Measurements from ENCODE around the gene MRPL32. TPM values are rescaled to one million over a fixed set of nuclear protein-coding genes. Genes with fewer than 3 reads are reported as not detected.

Gene MRPL32
- total RNA-seq, 2 donors from 2014 or later = 47.2 to 62.3 TPM

DNA sequence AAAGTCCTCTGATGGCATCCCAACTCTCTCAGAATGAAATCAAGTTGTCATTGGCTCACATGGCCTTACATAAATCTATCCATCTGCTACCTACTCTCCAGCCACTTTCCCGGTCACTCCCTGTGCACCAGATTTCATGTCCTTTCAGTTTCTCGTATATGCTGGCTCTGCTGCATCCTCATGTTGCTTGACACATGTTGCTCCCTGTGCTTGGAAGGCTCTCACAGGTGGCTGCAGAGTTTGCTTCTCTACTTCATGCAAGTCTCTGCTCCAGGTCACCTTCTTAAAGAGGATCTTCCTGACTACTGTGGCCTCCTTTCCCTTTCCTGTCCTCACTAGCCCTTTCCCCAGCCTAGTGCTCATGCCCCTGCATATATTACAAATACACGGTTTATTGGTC lies 48.3 kb downstream of the MRPL32 start:
- no peaks in the 10 kb centered on the region for H3K27me3 ChIP-seq
- H3K36me3 ChIP-seq = no peaks in the 10 kb centered on the region
- H3K9ac ChIP-seq (ENCODE audit: low read depth in 2 of 2, low read length in 2 of 2) = no peak overlapping the region
- no peak overlapping the region for H3K27ac ChIP-seq
- no peaks in the 10 kb centered on the region for H3K4me1 ChIP-seq
- TF ChIP-seq, protein P1, sequence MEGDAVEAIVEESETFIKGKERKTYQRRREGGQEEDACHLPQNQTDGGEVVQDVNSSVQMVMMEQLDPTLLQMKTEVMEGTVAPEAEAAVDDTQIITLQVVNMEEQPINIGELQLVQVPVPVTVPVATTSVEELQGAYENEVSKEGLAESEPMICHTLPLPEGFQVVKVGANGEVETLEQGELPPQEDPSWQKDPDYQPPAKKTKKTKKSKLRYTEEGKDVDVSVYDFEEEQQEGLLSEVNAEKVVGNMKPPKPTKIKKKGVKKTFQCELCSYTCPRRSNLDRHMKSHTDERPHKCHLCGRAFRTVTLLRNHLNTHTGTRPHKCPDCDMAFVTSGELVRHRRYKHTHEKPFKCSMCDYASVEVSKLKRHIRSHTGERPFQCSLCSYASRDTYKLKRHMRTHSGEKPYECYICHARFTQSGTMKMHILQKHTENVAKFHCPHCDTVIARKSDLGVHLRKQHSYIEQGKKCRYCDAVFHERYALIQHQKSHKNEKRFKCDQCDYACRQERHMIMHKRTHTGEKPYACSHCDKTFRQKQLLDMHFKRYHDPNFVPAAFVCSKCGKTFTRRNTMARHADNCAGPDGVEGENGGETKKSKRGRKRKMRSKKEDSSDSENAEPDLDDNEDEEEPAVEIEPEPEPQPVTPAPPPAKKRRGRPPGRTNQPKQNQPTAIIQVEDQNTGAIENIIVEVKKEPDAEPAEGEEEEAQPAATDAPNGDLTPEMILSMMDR (IDR thresholded peaks at IDR 0.05) = no peak
- no peaks in the 10 kb centered on the region for H3K9me3 ChIP-seq
- intact Hi-C loops (cut with DNase I) = no loop called here
- DNase-seq = no peak
- H3K4me3 ChIP-seq = no peak overlapping the region

DNA sequence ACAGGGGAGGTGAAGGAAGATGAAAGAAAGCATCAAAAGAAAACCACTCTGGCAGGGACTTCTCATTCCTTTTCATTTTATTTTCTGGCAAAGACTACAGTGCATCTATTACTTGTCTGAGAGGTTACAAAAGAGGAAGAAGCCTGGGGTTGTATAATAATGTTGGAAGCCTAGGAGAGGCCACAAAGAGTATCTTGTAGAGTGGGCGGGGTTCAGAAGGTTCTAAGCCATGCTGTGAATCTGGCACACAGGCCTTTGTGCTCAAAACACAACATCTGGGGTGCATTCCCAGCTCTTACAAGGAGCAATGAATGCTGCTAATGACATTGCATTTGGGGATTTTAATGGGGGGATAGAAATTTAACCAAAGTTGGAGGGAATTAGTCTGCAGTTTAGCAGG lies 49.4 kb downstream of the MRPL32 start:
- no peak for DNase-seq
- Histone ChIP-seq H3K9ac (ENCODE audit: low read depth in 2 of 2, low read length in 2 of 2) (no peak overlapping the region), H3K4me1 (no peaks in the 10 kb centered on the region), H3K9me3 (no peaks in the 10 kb centered on the region), H3K4me3 (no peak overlapping the region), H3K36me3 (no peaks in the 10 kb centered on the region), H3K27ac (no peak overlapping the region), H3K27me3 (no peaks in the 10 kb centered on the region)
- TF ChIP-seq, protein P1 (IDR thresholded peaks at IDR 0.05) = no peak
- intact Hi-C loops (cut with DNase I) = no loop called here

DNA sequence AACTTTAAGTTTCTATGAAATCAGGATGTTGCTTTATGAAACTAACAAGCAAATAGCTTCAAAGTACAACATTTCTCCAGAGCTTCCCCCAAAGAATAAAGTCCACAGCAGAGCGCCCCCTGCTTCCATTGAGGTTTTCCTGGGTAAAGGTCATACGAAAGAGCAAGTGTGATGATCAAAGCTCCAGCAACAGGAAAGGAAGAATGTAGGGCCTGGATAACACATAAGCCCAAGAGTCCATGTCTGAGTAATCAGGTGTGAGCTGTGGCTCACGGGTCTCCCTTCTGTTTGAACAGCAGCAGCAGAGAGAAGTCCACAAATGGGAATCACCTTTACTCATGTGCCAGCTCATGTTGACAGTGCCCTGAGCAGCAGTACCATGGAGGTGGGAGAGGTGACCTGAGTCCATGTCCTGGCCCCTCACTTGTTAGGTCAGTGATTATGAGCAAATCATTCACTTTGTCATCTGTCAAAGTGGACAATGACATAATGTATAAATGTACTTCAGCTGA lies 50.5 kb downstream of the MRPL32 start:
- Histone ChIP-seq H3K9me3 (no peaks in the 10 kb centered on the region), H3K4me3 (no peak overlapping the region), H3K27me3 (no peaks in the 10 kb centered on the region), H3K4me1 (no peaks in the 10 kb centered on the region), H3K36me3 (no peaks in the 10 kb centered on the region), H3K27ac (no peak overlapping the region), H3K9ac (ENCODE audit: low read depth in 2 of 2, low read length in 2 of 2) (no peak overlapping the region)
- TF ChIP-seq, protein P1 (IDR thresholded peaks at IDR 0.05) = no peak
- intact Hi-C loops (cut with DNase I) = no loop called here
- DNase-seq = no peak

DNA sequence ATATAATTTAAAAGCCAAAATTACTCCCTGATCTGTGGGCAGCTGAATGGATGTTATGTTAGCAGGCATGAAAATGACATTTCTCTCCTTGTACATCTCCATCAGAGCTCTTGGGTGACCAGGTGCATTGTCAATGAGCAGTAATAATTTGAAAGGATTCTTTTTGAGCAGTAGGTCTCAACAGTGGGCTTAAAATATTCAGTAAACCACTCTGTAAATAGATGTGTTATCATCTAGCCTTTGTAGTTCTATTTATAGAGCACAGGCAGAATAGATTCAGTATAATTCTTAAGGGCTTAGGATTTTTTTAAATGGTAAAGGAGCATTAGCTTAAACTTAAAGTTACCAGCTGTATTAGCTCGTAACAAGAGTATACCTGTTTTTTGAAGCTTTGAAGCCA lies 52.0 kb downstream of the MRPL32 start:
- no peaks in the 10 kb centered on the region for H3K27me3 ChIP-seq
- no peaks in the 10 kb centered on the region for H3K4me1 ChIP-seq
- no peak overlapping the region for H3K4me3 ChIP-seq
- no peak overlapping the region for H3K9ac ChIP-seq (ENCODE audit: low read depth in 2 of 2, low read length in 2 of 2)
- H3K36me3 ChIP-seq = no peaks in the 10 kb centered on the region
- no peak for DNase-seq
- H3K9me3 ChIP-seq = no peaks in the 10 kb centered on the region
- TF ChIP-seq, protein P1 (IDR thresholded peaks at IDR 0.05) = no peak
- intact Hi-C loops (cut with DNase I) = no loop called here
- no peak overlapping the region for H3K27ac ChIP-seq

DNA sequence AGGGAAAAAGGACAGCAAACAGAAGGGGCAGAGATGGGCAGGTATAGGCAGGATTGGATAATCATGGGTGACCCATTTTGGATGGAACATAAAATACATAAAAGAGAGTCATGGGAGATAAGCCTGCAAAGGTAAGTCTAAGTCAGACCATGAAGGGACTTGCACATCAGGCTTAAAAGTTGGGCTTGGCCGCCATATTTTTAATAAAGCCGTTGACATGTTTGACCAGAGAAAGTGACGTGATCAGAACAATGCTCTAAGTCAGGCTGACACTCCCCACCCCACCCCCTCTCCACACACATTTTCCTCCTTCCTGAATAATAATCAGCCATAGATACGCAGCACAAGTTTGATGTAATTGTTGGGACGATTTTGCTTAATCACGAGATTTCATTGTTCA lies 54.0 kb downstream of the MRPL32 start:
- H3K4me1 ChIP-seq = no peaks in the 10 kb centered on the region

More for the DNA sequence above, 54.0 kb downstream of the MRPL32 start:
- Histone ChIP-seq H3K4me3 (no peak overlapping the region), H3K9ac (ENCODE audit: low read depth in 2 of 2, low read length in 2 of 2) (no peak overlapping the region), H3K9me3 (no peaks in the 10 kb centered on the region), H3K27ac (no peak overlapping the region), H3K36me3 (no peaks in the 10 kb centered on the region), H3K27me3 (no peaks in the 10 kb centered on the region)
- intact Hi-C loops (cut with DNase I) = no loop called here
- DNase-seq = no peak
- TF ChIP-seq, protein P1 (IDR thresholded peaks at IDR 0.05) = no peak

Measured in colonic mucosa (tissue), 4 donors.